Activated CD4-positive, alpha-beta T cell treated with anti-CD3 and anti-CD28 coated beads, Interleukin-2, amount 50 U/mL, for 48 hours (primary cell): ENCODE results near the gene GTPBP1.
A peak's percentile ranks its signal among the peaks of the same experiment; 100 is the strongest.

Source experiments
- DNase-seq, 2 experiments: peaks; one replicate each; pipeline ENCODE4 v3.0.0-alpha.2; 2020

The GTPBP1 gene

GRCh38 chr22:38705235-38706100, at the start of gene GTPBP1:
TSS of gene GTPBP1 (plus strand) at chr22:38705944. CDS start at chr22:38705956, 12 bp downstream.
- peak; percentile 94 to 96 for DNase-seq

GRCh38 chr22:38656256-38657044, 49.3 kb upstream of the GTPBP1 start, which contains the start of the genes CBY1 and FAM227A:
TSS of gene CBY1 (plus strand) at chr22:38656638. CDS start at chr22:38668055, 11,417 bp downstream.
TSS of gene FAM227A (minus strand) at chr22:38656392. CDS start at chr22:38650168, 6,224 bp downstream.
- peak; percentile 85 to 88 for DNase-seq

GRCh38 chr22:38657045-38657909, 48.5 kb upstream of the GTPBP1 start:
- DNase-seq, result peak; percentile 45 to 61

DNA sequence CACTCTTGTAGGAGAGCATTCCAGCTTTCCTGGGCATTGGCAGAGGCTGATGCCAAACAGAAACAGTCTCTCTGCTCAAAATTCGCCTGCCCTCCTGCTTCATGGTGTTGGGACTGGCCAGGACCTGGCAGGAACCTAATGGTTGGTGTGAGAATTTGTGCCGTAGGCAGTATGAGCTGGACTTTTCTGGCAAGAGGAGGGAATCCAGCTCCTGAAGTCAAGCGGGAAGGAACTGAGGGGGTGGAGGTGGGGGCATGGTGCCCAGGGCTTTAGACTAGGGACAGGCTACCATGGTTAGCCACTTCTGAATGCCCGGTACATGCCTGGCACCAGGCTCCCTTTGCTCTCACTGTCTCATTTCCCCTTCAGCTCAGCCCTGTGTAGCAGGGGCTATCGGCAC, 30.9 kb upstream of the GTPBP1 start:
- no peak for DNase-seq

DNA sequence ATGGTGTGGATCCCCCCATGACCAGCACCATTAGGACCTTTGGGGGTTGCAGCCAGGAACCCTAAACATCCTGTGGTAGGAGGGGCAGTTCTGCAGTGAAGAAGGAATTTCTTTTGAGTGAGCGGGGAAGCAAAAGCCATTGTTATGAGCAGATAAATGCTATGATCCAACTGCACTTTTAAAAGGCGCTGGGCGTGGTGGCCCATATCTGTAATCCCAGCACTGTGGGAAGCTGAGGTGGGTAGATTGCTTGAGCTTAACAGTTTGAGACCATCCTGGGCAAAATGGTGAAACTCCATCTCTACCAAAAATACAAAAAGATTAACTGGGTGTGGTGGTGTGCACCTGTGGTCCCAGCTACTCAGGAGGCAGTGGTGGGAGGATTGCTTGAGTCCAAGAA, 29.9 kb upstream of the GTPBP1 start:
- no peak for DNase-seq

DNA sequence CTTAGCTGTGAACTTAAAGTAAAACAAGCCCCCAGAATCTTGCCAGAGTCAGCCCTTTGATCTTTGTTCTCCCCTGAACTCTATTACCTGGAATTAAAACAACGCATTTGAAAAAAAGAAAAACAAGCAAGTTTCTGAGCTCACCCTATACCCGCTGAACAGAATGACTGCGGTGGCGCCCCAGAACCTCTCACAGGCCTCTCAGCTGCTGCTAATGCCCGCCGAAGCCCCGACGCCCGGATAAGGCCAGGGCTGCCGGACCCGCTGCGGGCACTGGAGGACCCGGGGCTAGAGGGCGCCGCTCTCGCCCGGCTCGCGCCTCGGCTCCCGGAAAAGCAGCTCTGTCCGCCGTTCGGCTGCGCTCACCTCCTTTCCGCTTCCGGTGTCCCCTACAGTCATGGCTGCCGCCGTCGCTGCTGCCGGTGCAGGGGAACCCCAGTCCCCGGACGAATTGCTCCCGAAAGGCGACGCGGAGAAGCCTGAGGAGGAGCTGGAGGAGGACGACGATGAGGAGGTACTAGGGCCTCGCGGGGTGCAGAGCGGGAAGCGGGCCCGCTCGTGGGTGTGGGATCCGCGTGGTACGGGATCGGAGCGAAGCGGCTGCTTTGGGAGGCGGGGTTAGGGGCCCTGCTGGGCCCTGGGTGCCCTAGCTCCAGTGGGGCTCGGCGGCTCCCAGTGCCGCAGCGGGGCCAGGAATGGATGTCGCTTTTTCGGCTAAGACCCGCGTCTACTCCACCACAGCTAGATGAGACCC, 24.0 kb upstream of the GTPBP1 start, which contains the start of gene TOMM22:
TOMM22 (plus strand) TSS at position 376 of the 754 bp plus-strand sequence; CDS start at position 398, 22 bp downstream.
- DNase-seq, result peak; percentile 83 to 87

DNA sequence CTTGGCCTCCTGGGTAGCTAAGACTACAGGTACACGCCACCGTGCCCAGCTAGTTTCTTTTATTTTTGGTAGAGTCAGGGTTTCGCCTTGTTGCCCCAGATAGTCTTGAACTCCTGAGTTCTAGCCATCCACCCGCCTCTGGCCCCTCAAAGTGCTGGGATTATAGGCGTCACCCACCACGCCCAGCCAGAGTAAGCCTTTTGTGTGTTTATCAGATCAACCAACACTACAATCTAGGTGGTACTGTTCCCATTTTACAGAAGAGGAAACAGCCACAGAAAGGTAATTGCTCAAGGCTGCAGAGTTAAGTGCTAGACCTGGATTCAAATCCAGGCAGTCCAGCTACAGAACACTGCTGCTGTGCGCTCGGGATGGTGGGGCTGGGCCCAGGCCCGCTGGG, 20.8 kb upstream of the GTPBP1 start:
- no peak for DNase-seq

DNA sequence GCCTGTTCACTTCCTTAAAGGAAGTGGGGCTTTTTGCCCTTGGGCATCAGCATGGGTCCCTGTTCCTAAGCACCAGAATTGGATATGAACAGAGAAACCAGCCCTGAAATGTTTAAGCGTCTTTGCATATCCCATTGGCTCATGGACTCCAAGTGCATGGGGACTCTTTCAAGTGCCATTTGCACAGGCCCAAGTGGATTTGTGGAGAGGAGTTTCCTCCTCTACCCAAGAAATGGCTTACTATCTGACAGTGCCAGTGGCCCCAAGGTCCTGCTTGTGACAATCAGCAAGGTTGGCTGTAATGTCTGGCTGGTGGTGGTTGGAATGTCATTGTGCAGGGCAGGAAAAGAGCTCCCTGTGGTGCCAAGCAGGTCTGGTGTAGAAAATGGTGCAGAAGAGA, 20.0 kb upstream of the GTPBP1 start:
- DNase-seq, result no peak

DNA sequence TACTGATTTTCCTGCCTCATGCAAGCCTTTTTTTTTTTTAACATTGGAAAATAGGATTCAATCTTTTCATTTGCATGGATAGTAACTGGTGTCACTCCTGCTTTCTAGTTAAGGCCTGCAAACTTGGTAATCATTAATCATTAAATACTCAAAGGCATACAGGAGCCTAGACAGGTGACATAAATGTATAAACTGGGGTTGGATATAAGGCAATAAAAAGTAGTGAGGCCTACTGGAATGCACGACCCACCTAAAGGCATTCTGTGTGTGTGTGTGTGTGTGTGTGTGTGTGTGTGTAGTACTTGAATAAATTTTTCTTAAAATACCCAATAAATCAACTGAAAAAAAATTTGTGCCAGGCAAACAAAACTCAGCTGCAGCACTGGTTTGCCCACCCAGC, 16.1 kb upstream of the GTPBP1 start:
- DNase-seq, result no peak

- no peak for DNase-seq
These were observed 11.7 kb upstream of the GTPBP1 start for GRCh38 chr22:38694049-38694448.

DNA sequence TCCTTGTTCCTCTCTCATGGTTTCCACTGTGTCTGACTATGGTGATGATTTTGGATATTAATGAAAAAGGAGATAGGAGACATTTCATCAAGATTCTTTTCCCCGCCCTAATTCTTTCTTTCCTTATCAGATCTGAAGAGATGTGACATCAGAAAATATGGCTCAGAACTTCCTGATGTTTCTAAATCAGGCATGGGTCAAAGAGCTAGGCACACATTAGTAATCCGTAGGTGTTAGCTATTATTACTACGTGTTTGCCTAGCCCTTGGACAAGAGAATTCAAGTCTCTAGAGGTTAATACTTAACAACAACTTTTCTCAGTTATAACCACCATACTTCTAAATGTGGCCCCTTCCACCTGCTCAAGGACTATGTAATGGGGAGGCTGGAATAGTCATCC, 10.8 kb upstream of the GTPBP1 start:
- no peak for DNase-seq

DNA sequence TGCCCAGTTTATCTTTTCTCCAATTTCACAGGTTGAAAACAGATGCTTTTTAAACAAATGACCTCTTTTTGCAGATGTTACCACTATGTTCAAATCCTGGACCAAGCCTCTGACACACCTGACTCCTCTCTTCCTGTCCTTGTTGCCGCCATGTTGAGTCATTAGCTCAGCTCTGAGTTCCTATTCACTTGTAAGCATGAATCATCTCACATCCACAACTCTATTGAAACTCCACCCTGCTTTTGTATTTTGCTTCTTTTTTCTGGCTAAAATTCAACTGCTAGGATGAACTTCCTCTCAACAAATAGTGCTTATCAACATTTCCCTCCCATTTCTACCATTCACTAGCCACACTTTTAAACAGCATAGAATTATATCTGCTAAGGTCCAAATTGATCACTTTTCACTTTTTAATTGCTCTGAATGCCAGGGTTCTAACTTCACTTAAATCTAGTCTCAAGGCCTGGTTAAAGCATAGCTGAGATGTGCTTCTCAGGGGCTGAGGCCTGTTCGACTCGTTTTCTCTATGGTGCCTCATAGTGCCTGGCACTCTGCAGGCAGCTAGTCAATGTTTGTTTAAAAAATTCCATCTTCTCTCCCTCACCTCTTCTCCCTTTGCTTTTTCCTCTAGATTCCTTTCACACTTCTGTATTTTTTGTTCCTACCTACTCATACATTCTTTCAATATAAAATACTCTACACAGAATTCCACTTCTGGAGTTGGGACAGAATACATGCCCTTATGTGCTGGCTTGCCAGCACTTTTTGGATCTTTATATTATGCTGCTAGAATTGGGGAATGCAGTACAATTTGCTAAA, 8.9 kb upstream of the GTPBP1 start:
- peak; percentile 31 to 56 for DNase-seq

- no peak for DNase-seq
These were observed 8.2 kb upstream of the GTPBP1 start for GRCh38 chr22:38697425-38698089.

DNA sequence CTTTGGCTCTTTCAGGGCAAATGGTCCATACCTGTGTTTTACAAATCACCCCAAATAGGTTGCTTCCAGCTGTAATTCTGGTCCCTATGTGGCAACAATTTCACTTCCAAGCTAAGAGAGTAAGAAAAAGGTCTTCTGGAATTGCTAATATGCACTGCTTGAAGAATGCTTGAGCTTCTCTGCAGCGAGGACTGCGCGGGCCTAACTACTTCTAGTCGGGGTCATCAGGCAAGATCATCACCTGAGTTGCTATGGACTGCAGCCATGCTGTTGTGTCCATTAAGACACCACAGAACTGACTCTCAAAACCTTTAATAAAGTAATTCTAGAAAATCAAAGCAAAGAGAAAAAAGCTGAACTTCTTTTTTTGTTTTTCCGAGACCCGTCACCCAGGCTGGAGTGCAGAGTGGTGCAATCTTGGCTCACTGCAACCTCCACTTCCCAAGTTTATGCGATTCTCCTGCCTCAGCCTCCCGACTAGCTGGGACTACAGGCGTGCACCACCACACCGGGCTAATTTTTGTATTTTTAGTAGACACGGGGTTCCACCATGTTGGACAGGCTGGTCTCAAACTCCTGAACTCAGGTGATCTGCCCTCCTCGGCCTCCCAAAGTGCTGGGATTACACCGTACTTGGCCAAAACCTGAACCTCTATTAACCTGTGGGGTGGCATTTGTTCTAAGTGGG, 7.2 kb upstream of the GTPBP1 start:
- DNase-seq, result no peak

GRCh38 chr22:38699143-38699542, 6.6 kb upstream of the GTPBP1 start:
- DNase-seq, result no peak

DNA sequence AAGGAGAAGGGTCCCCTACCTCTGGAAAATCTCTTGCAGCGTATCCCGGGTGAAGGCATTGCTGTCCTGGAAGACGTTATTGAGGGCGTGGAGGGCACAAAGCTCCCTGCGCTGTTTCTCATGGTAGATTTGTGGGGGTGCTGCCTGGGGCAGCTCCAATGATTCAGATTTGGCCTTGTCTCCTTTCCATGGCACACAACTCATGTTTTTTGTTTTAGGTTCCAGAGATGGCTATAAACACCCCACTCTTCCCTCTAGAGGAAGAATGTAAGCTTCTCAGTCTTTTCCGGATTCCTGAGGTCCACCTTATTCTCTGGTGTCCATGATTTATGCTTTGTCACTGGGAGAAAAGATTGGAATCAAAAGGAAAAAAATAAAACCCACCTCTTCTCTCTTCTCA, 6.0 kb upstream of the GTPBP1 start:
- DNase-seq, result no peak

DNA sequence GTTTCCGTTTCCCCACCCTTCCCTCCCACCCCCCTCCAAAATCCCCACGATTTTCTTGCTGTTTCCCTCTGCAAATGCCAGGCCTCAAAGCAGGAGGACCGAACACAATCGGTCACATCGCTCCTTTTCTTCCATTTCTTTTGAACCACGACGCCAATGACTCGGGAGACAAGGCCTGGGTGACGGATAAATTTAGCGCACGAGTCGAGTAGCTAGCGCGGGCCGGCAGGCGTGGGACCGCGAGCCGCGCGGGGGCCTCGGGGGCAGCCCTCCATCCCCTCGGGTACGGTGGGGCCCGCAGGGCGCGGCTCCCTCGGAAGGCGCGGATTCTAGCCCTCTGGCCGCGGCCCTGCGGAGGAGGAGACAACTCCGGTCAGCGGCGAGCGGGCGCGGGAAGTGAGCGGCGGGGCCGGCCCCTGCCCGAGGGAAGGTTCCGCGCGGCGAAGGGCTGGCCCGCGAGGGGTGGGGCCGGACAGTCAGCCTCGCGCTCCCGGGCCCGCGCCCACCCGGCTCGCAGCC, 5.4 kb upstream of the GTPBP1 start:
- peak; percentile 57 to 61 for DNase-seq

GRCh38 chr22:38700789-38701628, 4.7 kb upstream of the GTPBP1 start, which contains the start of gene JOSD1:
TSS of gene JOSD1 (minus strand) at chr22:38700943. CDS start at chr22:38699987, 956 bp downstream.
- peak; percentile 98 for DNase-seq
